HUES48 (cell line): Measurements from ENCODE around the gene NPAS1.
"Not testable (repeated sequence)": the region's sequence is repeated elsewhere in the genome, so short reads cannot be mapped to it uniquely, and the experiment has no call there.

ENCODE experiments used
- H3K27ac ChIP-seq: one replicate; pipeline ENCODE4 v1.7.0; 2013; ENCODE audit warnings: low read depth, low read length, inconsistent platforms
- H3K27me3 ChIP-seq: 2 replicates; pipeline ENCODE4 v1.6.1; 2013; ENCODE audit warnings: mild to moderate bottlenecking, low read length; ENCODE audit not compliant: control insufficient read depth, insufficient read depth
- H3K36me3 ChIP-seq: 2 replicates; pipeline ENCODE4 v1.6.1; 2013; ENCODE audit warnings: low read length; ENCODE audit not compliant: control insufficient read depth, insufficient read depth
- H3K4me1 ChIP-seq: 2 replicates; pipeline ENCODE4 v1.6.1; 2013; ENCODE audit warnings: mild to moderate bottlenecking, low read length; ENCODE audit not compliant: control insufficient read depth, insufficient read depth
- H3K4me3 ChIP-seq: 2 replicates; pipeline ENCODE4 v1.5.1; 2013; ENCODE audit warnings: mild to moderate bottlenecking, low read depth, low read length
- H3K9ac ChIP-seq: 2 replicates; pipeline ENCODE4 v1.6.1; 2013; ENCODE audit warnings: mild to moderate bottlenecking, low read depth, low read length, moderate library complexity
- H3K9me3 ChIP-seq: 2 replicates; pipeline ENCODE4 v1.6.1; 2013; ENCODE audit warnings: low read length; ENCODE audit not compliant: control insufficient read depth, insufficient read depth

NPAS1 gene

GRCh38 chr19:47069795-47070194 is 50.2 kb downstream of the NPAS1 start:
- no peaks in the 10 kb centered on the region for H3K4me1 ChIP-seq
- no peaks in the 10 kb centered on the region for H3K9me3 ChIP-seq
- H3K27ac ChIP-seq: no peak overlapping the region
- H3K36me3 ChIP-seq: peaks cover 94% of the 10 kb centered on the region
- H3K27me3 ChIP-seq: no peaks in the 10 kb centered on the region
- H3K9ac ChIP-seq: no peak overlapping the region
- H3K4me3 ChIP-seq: no peak overlapping the region

- Histone ChIP-seq H3K4me3 (no peak overlapping the region), H3K4me1 (no peaks in the 10 kb centered on the region), H3K27ac (no peak overlapping the region), H3K9ac (no peak overlapping the region), H3K36me3 (peaks cover 94% of the 10 kb centered on the region), H3K9me3 (no peaks in the 10 kb centered on the region), H3K27me3 (no peaks in the 10 kb centered on the region)
Observed at GRCh38 chr19:47070756-47071155, 51.1 kb downstream of the NPAS1 start.

- Histone ChIP-seq H3K36me3 (peaks cover 94% of the 10 kb centered on the region), H3K4me1 (no peaks in the 10 kb centered on the region), H3K27ac (no peak overlapping the region), H3K9me3 (no peaks in the 10 kb centered on the region), H3K27me3 (no peaks in the 10 kb centered on the region), H3K9ac (no peak overlapping the region), H3K4me3 (no peak overlapping the region)
Observed at GRCh38 chr19:47071731-47072130, 52.1 kb downstream of the NPAS1 start.

- no peak overlapping the region for H3K4me3 ChIP-seq
- no peaks in the 10 kb centered on the region for H3K27me3 ChIP-seq
- H3K4me1 ChIP-seq: no peaks in the 10 kb centered on the region
- H3K36me3 ChIP-seq: peaks cover 94% of the 10 kb centered on the region
- no peak overlapping the region for H3K9ac ChIP-seq
- no peak overlapping the region for H3K27ac ChIP-seq
- H3K9me3 ChIP-seq: no peaks in the 10 kb centered on the region
Observed at GRCh38 chr19:47072323-47072722, 52.7 kb downstream of the NPAS1 start.

DNA sequence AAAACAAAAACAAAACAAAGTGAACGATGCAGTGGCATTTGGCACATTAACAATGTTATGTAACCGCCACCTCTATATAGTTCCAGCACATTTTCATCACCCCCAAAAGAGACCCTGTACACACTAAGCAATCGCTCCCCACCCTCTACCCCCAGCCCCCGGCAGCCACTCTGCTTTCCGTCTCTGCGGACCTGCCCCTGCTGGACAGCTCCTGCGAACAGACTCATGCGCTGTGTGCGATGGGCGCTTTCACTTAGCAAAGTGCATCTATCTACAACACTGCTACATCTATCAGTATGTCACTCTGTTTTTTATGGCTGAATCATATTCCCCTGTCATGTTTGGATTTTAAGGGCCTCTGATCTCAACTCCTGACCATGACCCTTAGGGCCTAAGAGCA is 53.9 kb downstream of the NPAS1 start:
- peaks cover 94% of the 10 kb centered on the region for H3K36me3 ChIP-seq

GRCh38 chr19:47074621-47075020 is 55.0 kb downstream of the NPAS1 start:
- Histone ChIP-seq H3K36me3 (peaks cover 88% of the 10 kb centered on the region), H3K4me1 (no peaks in the 10 kb centered on the region), H3K4me3 (no peak overlapping the region), H3K27ac (no peak overlapping the region), H3K27me3 (no peaks in the 10 kb centered on the region), H3K9ac (no peak overlapping the region), H3K9me3 (no peaks in the 10 kb centered on the region)

More for the DNA sequence above, 53.9 kb downstream of the NPAS1 start:
- Histone ChIP-seq H3K9ac (no peak overlapping the region), H3K27me3 (no peaks in the 10 kb centered on the region), H3K4me1 (no peaks in the 10 kb centered on the region), H3K9me3 (no peaks in the 10 kb centered on the region), H3K27ac (no peak overlapping the region), H3K4me3 (no peak overlapping the region)

- H3K9ac ChIP-seq: no peak overlapping the region
- H3K4me1 ChIP-seq: no peaks in the 10 kb centered on the region
- H3K36me3 ChIP-seq: peaks cover 87% of the 10 kb centered on the region
- no peaks in the 10 kb centered on the region for H3K9me3 ChIP-seq
- no peaks in the 10 kb centered on the region for H3K27me3 ChIP-seq
- no peak overlapping the region for H3K27ac ChIP-seq
- no peak overlapping the region for H3K4me3 ChIP-seq
Observed at GRCh38 chr19:47075179-47075810, 55.7 kb downstream of the NPAS1 start.

DNA sequence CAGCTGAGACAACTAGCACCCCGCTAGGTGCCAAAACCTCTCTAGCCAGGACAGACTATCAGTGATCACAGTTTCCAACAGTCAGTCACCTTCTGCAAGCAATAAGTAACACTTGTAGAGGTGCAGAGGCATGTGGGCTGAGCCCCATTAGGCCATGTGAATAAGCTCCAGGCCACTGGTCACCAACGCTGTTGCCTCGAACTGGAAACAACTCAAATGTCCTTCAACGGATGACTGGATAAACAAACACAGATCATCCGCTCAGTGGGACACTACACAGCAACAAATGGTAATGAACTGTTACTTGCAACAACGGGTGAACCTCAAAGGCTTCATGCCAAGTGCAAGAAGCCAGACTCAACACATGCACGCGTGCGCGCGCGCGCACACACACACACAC is 56.3 kb downstream of the NPAS1 start:
- Histone ChIP-seq H3K36me3 (peaks cover 87% of the 10 kb centered on the region), H3K27ac (no peak overlapping the region)

GRCh38 chr19:47078351-47078750 is 58.7 kb downstream of the NPAS1 start:
- not testable (repeated sequence) for H3K27me3 ChIP-seq

More for the DNA sequence above, 56.3 kb downstream of the NPAS1 start:
- no peak overlapping the region for H3K4me3 ChIP-seq
- H3K9me3 ChIP-seq: no peaks in the 10 kb centered on the region
- H3K27me3 ChIP-seq: no peaks in the 10 kb centered on the region
- no peak overlapping the region for H3K9ac ChIP-seq
- H3K4me1 ChIP-seq: no peaks in the 10 kb centered on the region

DNA sequence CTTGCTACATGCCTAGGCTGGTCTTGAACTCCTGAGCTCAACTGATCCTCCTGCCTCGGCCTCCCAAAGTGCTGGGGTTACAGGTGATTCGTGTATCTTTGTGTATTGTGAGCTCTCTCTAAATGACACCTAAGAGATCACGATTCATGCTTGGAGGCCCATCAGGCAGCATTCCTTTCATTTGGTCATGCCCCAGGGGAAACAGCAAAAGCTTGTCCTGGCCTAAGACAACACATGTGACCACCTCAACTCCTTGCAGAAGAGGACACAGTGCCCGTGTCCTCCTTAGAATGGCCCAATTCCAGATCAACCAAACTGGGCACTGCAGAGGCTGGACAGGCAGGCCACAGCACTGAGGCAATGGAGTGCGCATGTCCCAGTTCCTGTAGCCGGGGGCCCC is 61.5 kb downstream of the NPAS1 start:
- Histone ChIP-seq H3K27ac (no peak overlapping the region), H3K36me3 (peaks cover 91% of the 10 kb centered on the region), H3K9ac (no peak overlapping the region)

More at GRCh38 chr19:47078351-47078750, 58.7 kb downstream of the NPAS1 start:
- H3K9me3 ChIP-seq, H3K4me3 ChIP-seq, H3K9ac ChIP-seq, H3K4me1 ChIP-seq, H3K27ac ChIP-seq: not testable (repeated sequence)
- H3K36me3 ChIP-seq: peaks cover 91% of the 10 kb centered on the region

GRCh38 chr19:47082493-47082892 is 62.9 kb downstream of the NPAS1 start:
- no peak overlapping the region for H3K27ac ChIP-seq
- no peaks in the 10 kb centered on the region for H3K9me3 ChIP-seq
- no peak overlapping the region for H3K9ac ChIP-seq
- H3K4me3 ChIP-seq: no peak overlapping the region
- peaks cover 90% of the 10 kb centered on the region for H3K36me3 ChIP-seq
- H3K27me3 ChIP-seq: no peaks in the 10 kb centered on the region
- peaks cover 5% of the 10 kb centered on the region for H3K4me1 ChIP-seq

More for the DNA sequence above, 61.5 kb downstream of the NPAS1 start:
- no peaks in the 10 kb centered on the region for H3K27me3 ChIP-seq
- H3K9me3 ChIP-seq: no peaks in the 10 kb centered on the region
- H3K4me3 ChIP-seq: no peak overlapping the region
- H3K4me1 ChIP-seq: peaks cover 5% of the 10 kb centered on the region
